MCF 10A (cell line): ENCODE data around the gene RAB35. TPM values are rescaled to one million over a fixed set of nuclear protein-coding genes. Genes with fewer than 3 reads are reported as not detected.

Experiments
- BruUV-seq: library from RNA; stranded (reverse); fragments of 400-500 nt; replicated peaks from 2 replicates; lab custom pipeline; 2021; lab: Mats Ljungman, UMichigan
- CTCF ChIA-PET: fragments of 300-600 bp; sonication (Branson Sonifier 250); formaldehyde crosslinking; extraction: SDS; loops from one replicate; lab custom pipeline; 2021; ENCODE audit warnings: antibody characterized with exemption, inconsistent platforms; lab: Yijun Ruan, JAX
- POLR2A ChIA-PET: fragments of 300-600, 350-650 bp; sonication (Branson Sonifier 250); formaldehyde crosslinking; extraction: SDS; loops from one replicate; lab custom pipeline; 2020; ENCODE audit warnings: antibody characterized with exemption, inconsistent platforms; lab: Yijun Ruan, JAX
- DNase-seq: peaks from one replicate; pipeline ENCODE4 v3.0.0-alpha.2; 2018; ENCODE audit not compliant: unreplicated experiment
- H3K27ac Mint-ChIP-seq: one replicate; pipeline ENCODE4 v1.8.0; 2022; ENCODE audit warnings: mild to moderate bottlenecking, low read depth, mixed read lengths; ENCODE audit not compliant: unreplicated experiment
- H3K27me3 Mint-ChIP-seq: one replicate; pipeline ENCODE4 v1.8.0; 2022; ENCODE audit warnings: mixed read lengths; ENCODE audit not compliant: insufficient read depth, unreplicated experiment
- H3K36me3 Mint-ChIP-seq: one replicate; pipeline ENCODE4 v1.8.0; 2022; ENCODE audit warnings: mild to moderate bottlenecking, moderate library complexity, mixed read lengths; ENCODE audit not compliant: insufficient read depth, unreplicated experiment
- H3K4me1 Mint-ChIP-seq: one replicate; pipeline ENCODE4 v1.8.0; 2022; ENCODE audit warnings: mixed read lengths; ENCODE audit not compliant: insufficient read depth, unreplicated experiment
- H3K4me3 Mint-ChIP-seq: one replicate; pipeline ENCODE4 v1.8.0; 2022; ENCODE audit warnings: mild to moderate bottlenecking, moderate library complexity, mixed read lengths; ENCODE audit not compliant: unreplicated experiment
- H3K9me3 Mint-ChIP-seq: one replicate; pipeline ENCODE4 v1.8.0; 2022; ENCODE audit warnings: mixed read lengths; ENCODE audit not compliant: unreplicated experiment
- intact Hi-C: fragments of 100-400 bp; cut with micrococcal nuclease; formaldehyde crosslinking; loops from 2 replicates; pipeline ENCODE4 v1.14.1; 2022
- total RNA-seq: library from RNA; stranded (reverse); gene quantifications from 2 replicates; pipeline ENCODE4 v1.2.3, GENCODE V29; 2022
- TF ChIP-seq, protein P1 (sequence below): fragments of 200-600 bp; IDR thresholded peaks from one replicate; pipeline ENCODE4 v1.8.0; 2022; ENCODE audit warnings: antibody characterized with exemption, mild to moderate bottlenecking; ENCODE audit not compliant: unreplicated experiment

Gene RAB35
- total RNA-seq, 1 experiment from 2014 or later, result 57.8 TPM

DNA sequence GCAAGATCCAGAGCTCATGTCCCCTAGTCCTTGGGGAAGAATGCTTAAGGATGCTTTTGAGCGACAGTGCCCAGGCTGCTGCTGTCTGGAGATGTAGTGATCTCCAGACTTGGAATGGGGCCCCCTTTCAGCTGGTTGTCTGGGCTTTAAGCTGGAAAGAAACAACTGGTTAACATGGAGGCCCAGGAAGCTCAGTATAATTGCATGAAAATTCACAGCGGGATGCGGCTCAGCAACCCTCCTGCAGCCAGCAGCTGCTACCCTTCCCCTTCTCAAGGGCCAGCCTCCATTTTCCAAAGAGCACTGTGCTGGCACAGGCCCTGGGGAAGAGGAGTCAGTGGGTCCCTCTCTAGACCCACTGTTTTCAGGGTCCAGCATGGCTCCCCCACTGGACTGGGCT is 26.3 kb downstream of the RAB35 start:
- Mint-ChIP-seq H3K4me1 (peaks cover 23% of the 10 kb centered on the region), H3K27me3 (no peaks in the 10 kb centered on the region), H3K4me3 (no peak overlapping the region), H3K36me3 (peaks cover 25% of the 10 kb centered on the region), H3K27ac (no peak overlapping the region), H3K9me3 (no peaks in the 10 kb centered on the region)
- intact Hi-C loops, result no loop called here
- DNase-seq, result no peak
- ChIA-PET CTCF (interaction anchor here (0.7 to 1.3 kb wide), 4 partner anchors 61 to 343 kb away, joined by 3 read pairs; partner anchors contain the start of gene RPLP0), POLR2A (interaction anchor here (2.8 to 6.1 kb wide), 2 partner anchors 26 to 101 kb away, joined by 15 to 46 read pairs; partner anchors contain the start of genes BICDL1 and RAB35)
- BruUV-seq, result no TSS peak
- TF ChIP-seq, protein P1, sequence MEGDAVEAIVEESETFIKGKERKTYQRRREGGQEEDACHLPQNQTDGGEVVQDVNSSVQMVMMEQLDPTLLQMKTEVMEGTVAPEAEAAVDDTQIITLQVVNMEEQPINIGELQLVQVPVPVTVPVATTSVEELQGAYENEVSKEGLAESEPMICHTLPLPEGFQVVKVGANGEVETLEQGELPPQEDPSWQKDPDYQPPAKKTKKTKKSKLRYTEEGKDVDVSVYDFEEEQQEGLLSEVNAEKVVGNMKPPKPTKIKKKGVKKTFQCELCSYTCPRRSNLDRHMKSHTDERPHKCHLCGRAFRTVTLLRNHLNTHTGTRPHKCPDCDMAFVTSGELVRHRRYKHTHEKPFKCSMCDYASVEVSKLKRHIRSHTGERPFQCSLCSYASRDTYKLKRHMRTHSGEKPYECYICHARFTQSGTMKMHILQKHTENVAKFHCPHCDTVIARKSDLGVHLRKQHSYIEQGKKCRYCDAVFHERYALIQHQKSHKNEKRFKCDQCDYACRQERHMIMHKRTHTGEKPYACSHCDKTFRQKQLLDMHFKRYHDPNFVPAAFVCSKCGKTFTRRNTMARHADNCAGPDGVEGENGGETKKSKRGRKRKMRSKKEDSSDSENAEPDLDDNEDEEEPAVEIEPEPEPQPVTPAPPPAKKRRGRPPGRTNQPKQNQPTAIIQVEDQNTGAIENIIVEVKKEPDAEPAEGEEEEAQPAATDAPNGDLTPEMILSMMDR, result no peak

DNA sequence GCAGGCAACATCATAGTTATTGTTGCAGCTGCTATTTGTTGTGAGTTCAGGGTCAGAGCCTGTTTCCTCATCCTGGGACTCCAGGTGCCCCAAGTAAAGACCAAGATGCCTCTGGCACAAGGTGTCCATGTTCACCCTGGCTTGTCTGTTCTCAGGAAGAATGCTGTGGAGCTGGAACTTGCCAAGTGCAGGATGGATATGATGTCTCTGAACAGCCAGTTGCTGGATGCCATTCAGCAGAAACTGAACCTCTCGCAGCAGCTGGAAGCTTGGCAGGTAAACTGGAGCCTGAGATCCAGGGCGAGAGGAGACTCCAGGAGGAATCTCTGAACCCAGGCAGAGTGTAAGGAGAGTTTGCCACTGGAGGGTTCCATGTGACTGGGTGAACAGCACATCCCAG is 26.8 kb downstream of the RAB35 start:
- Mint-ChIP-seq H3K27me3 (no peaks in the 10 kb centered on the region), H3K4me3 (no peak overlapping the region), H3K4me1 (peaks cover 23% of the 10 kb centered on the region), H3K9me3 (no peaks in the 10 kb centered on the region), H3K27ac (no peak overlapping the region), H3K36me3 (peaks cover 25% of the 10 kb centered on the region)
- DNase-seq, result no peak
- intact Hi-C loops, result no loop called here
- TF ChIP-seq, protein P1, result no peak
- ChIA-PET POLR2A (interaction anchor here (2.8 to 6.1 kb wide), 2 partner anchors 27 to 101 kb away, joined by 15 to 46 read pairs; partner anchors contain the start of genes BICDL1 and RAB35), CTCF (interaction anchor here (0.7 to 1.3 kb wide), 2 partner anchors 61 to 203 kb away, joined by 3 read pairs; no protein-coding TSS in a partner anchor)
- no TSS peak for BruUV-seq

DNA sequence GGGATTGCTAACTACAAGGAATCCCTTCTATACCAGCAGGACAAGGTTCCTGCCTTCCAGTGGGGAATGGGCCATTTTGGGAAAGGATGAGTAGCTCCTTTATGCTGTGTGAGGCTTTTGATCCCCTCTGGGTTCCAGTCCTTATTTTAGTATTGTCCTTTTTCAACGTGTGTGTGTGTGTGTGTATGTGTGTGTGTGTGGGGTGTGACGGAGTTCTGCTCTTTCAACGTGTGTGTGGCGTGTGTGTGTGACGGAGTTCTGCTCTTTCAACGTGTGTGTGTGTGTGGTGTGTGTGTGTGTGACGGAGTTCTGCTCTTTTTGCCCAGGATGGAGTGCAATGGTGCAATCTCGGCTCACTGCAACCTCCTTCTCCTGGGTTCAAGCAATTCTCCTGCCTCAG is 27.4 kb downstream of the RAB35 start:
- no TSS peak for BruUV-seq
- Mint-ChIP-seq H3K4me1 (peaks cover 23% of the 10 kb centered on the region), H3K9me3 (no peaks in the 10 kb centered on the region), H3K27ac (no peak overlapping the region), H3K27me3 (no peaks in the 10 kb centered on the region), H3K36me3 (peaks cover 22% of the 10 kb centered on the region), H3K4me3 (no peak overlapping the region)
- POLR2A ChIA-PET, result interaction anchor here (0.6 to 6.1 kb wide), 3 partner anchors 28 to 100 kb away, joined by 3 to 46 read pairs (median 15); partner anchors contain the start of genes BICDL1 and RAB35
- CTCF ChIA-PET, result interaction anchor here (0.7 to 1.0 kb wide), 2 partner anchors 100 to 127 kb away, joined by 3 to 5 read pairs; partner anchors contain the start of gene BICDL1
- TF ChIP-seq, protein P1, result no peak
- intact Hi-C loops, result no loop called here
- no peak for DNase-seq

DNA sequence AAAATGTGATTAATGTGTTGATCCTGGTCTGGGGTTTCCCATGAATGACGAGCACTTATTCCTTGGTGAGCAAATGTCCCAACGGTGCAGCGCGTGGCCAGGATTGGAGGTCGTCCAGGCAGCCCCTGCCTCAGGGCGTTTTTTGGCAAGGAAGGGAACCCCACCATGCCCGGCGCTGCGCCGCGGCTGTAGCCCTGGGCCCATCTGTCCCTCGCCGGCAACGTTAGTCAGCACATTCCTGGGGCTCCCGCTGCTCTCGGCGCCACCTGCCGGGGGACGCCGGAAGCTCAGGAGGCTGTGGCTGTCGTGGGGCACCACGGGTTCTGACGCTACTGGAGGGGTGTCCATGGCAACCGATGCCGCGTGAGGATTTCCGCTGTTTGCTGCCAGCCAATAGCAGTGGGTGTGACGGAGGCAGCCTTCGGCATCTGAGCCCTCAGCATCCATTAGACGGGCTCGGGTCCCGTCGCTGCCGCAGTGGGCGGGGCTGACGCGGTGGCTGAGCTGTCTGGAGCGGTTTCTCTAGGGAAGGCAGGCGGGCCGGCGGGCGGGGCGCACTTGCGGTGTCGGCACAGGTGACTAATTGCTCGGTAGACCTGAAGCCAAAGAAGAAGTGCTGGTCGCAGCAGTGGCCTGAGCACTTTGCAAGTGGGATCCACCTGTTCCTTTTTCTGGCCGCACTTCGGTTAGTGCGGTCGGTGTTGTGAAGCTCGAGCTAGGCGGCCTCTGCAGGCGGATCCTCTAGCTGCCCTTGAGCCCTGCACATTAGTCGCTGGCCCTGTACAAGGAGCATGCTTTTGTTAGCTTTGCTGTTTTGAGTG is 29.5 kb downstream of the RAB35 start:
- no peaks in the 10 kb centered on the region for H3K9me3 Mint-ChIP-seq
- peak; percentile 98 for DNase-seq
- no peaks in the 10 kb centered on the region for H3K27me3 Mint-ChIP-seq
- intact Hi-C loops, result loop anchor here (1.0 to 2.0 kb wide), 3 partner anchors 26 to 146 kb away; no protein-coding TSS in a partner anchor
- H3K4me1 Mint-ChIP-seq, result peaks cover 23% of the 10 kb centered on the region
- TF ChIP-seq, protein P1, result peak; percentile 95
- BruUV-seq, result no TSS peak
- H3K4me3 Mint-ChIP-seq, result peak overlapping the region; percentile 70
- POLR2A ChIA-PET, result interaction anchor here (0.5 to 6.1 kb wide), 19 partner anchors 8 to 419 kb away, joined by 3 to 49 read pairs (median 4); partner anchors contain the start of genes BICDL1, PRKAB1 and RAB35
- H3K36me3 Mint-ChIP-seq, result peaks cover 23% of the 10 kb centered on the region
- H3K27ac Mint-ChIP-seq, result peak overlapping the region; percentile 79
- CTCF ChIA-PET, result interaction anchor here (0.6 to 1.8 kb wide), 14 partner anchors 9 to 118 kb away, joined by 3 to 10 read pairs (median 4); no protein-coding TSS in a partner anchor
